Neural progenitor cell (in vitro differentiated cells): ENCODE data around the gene ZDHHC11. TPM values are rescaled to one million over a fixed set of nuclear protein-coding genes. Genes with fewer than 3 reads are reported as not detected.

ENCODE experiments used
- DNase-seq: peaks from one replicate; pipeline ENCODE4 v3.0.0-alpha.2; 2016; ENCODE audit warnings: low spot score
- H2AFZ ChIP-seq: fragments of 200-600 bp; sonication (generic); replicated peaks from 2 replicates; pipeline ENCODE4 v1.6.1; 2016; ENCODE audit warnings: antibody characterized with exemption
- H3F3A ChIP-seq: fragments of 200-600 bp; sonication (generic); 2 replicates; pipeline ENCODE4 v1.6.1; 2016; ENCODE audit warnings: antibody characterized with exemption, low read depth
- H3K27ac ChIP-seq: fragments of 200-600 bp; sonication (generic); 2 replicates; pipeline ENCODE4 v1.5.1; 2016; ENCODE audit warnings: mild to moderate bottlenecking
- H3K27me3 ChIP-seq: fragments of 200-600 bp; sonication (generic); 2 replicates; pipeline ENCODE4 v1.6.1; 2016; ENCODE audit warnings: mild to moderate bottlenecking, moderate library complexity
- H3K36me3 ChIP-seq: fragments of 200-600 bp; sonication (generic); 2 replicates; pipeline ENCODE4 v1.5.1; 2016
- H3K4me1 ChIP-seq: fragments of 200-600 bp; sonication (generic); 2 replicates; pipeline ENCODE4 v1.6.1; 2016; ENCODE audit warnings: mixed run types
- H3K4me2 ChIP-seq: fragments of 200-600 bp; sonication (generic); 2 replicates; pipeline ENCODE4 v1.6.1; 2016
- H3K4me3 ChIP-seq: fragments of 200-600 bp; sonication (generic); 2 replicates; pipeline ENCODE4 v1.5.1; 2016
- H3K79me2 ChIP-seq: fragments of 200-600 bp; sonication (generic); 2 replicates; pipeline ENCODE4 v1.6.1; 2016; ENCODE audit warnings: low read depth
- H3K9ac ChIP-seq: fragments of 200-600 bp; sonication (generic); 2 replicates; pipeline ENCODE4 v1.6.1; 2016
- H3K9me3 ChIP-seq: fragments of 200-600 bp; sonication (generic); 2 replicates; pipeline ENCODE4 v1.5.1; 2016; ENCODE audit warnings: low read depth
- H4K20me1 ChIP-seq: fragments of 200-600 bp; sonication (generic); 2 replicates; pipeline ENCODE4 v1.6.1; 2016; ENCODE audit warnings: low read depth
- H3K27ac Mint-ChIP-seq: 3 replicates; pipeline ENCODE4 v1.8.0; 2021; ENCODE audit warnings: mixed read lengths
- H3K27me3 Mint-ChIP-seq: 2 replicates; pipeline ENCODE4 v1.8.0; 2022; ENCODE audit warnings: low read depth, mild to moderate bottlenecking, inconsistent platforms, moderate library complexity, mixed read lengths; ENCODE audit not compliant: insufficient read depth
- H3K36me3 Mint-ChIP-seq: 3 replicates; pipeline ENCODE4 v1.8.0; 2021; ENCODE audit warnings: mixed read lengths
- H3K4me1 Mint-ChIP-seq: 3 replicates; pipeline ENCODE4 v1.8.0; 2021; ENCODE audit warnings: mixed read lengths
- H3K4me3 Mint-ChIP-seq: 3 replicates; pipeline ENCODE4 v1.8.0; 2021; ENCODE audit warnings: mild to moderate bottlenecking, moderate library complexity, mixed read lengths
- H3K9me3 Mint-ChIP-seq: 3 replicates; pipeline ENCODE4 v1.8.0; 2020; ENCODE audit warnings: mixed read lengths
- CTCF ChIP-seq: fragments of 200-600 bp; sonication (generic); IDR thresholded peaks from 2 replicates; pipeline ENCODE4 v1.5.1; 2017; ENCODE audit warnings: antibody characterized with exemption, mild to moderate bottlenecking
- EZH2 ChIP-seq: fragments of 200-600 bp; sonication (generic); IDR thresholded peaks from 2 replicates; pipeline ENCODE4 v1.6.1; 2017; ENCODE audit warnings: antibody characterized with exemption, mild to moderate bottlenecking, moderate library complexity
- EZH2phosphoT487 ChIP-seq: fragments of 200-600 bp; sonication (generic); IDR thresholded peaks from 2 replicates; pipeline ENCODE4 v1.6.1; 2017; ENCODE audit warnings: antibody characterized with exemption
- total RNA-seq: library from RNA; depleted of rRNA; stranded (reverse); fragments of >200 nt; gene quantifications from 2 replicates; pipeline ENCODE4 v1.2.3, GENCODE V29; 2015; ENCODE audit warnings: low replicate concordance

Gene ZDHHC11
- total RNA-seq, 1 donor from 2014 or later = 0.92 TPM

GRCh38 chr5:878125-878524 lies 27.3 kb upstream of the ZDHHC11 start:
- H3K4me3 Mint-ChIP-seq = no peak overlapping the region
- H2AFZ ChIP-seq = no peak overlapping the region
- no peaks in the 10 kb centered on the region for H3K9me3 Mint-ChIP-seq
- H3K36me3 Mint-ChIP-seq = peaks cover 39% of the 10 kb centered on the region
- H3K27me3 Mint-ChIP-seq = peaks cover 4% of the 10 kb centered on the region
- H3K27ac Mint-ChIP-seq = no peak overlapping the region
- no peaks in the 10 kb centered on the region for H3K4me1 Mint-ChIP-seq
- no peak overlapping the region for H3K27ac ChIP-seq
- H3K4me3 ChIP-seq = no peak overlapping the region
- H3K4me1 ChIP-seq = no peaks in the 10 kb centered on the region
- no peak for DNase-seq
- peaks cover 14% of the 10 kb centered on the region for H3K79me2 ChIP-seq
- H4K20me1 ChIP-seq = peaks cover 10% of the 10 kb centered on the region
- TF ChIP-seq EZH2 = no peak
- TF ChIP-seq EZH2phosphoT487 = no peak
- no peak for TF ChIP-seq CTCF
- no peaks in the 10 kb centered on the region for H3K27me3 ChIP-seq
- H3K9ac ChIP-seq = no peak overlapping the region
- no peaks in the 10 kb centered on the region for H3K36me3 ChIP-seq
- H3K9me3 ChIP-seq = no peaks in the 10 kb centered on the region
- no peak overlapping the region for H3K4me2 ChIP-seq
- H3F3A ChIP-seq = peaks cover 4% of the 10 kb centered on the region

GRCh38 chr5:876398-877365 lies 25.9 kb upstream of the ZDHHC11 start:
- no peak overlapping the region for H3K4me3 Mint-ChIP-seq
- Histone ChIP-seq H3K4me1 (no peaks in the 10 kb centered on the region), H3K4me3 (no peak overlapping the region), H3K79me2 (no peaks in the 10 kb centered on the region), H3K9me3 (no peaks in the 10 kb centered on the region), H3K4me2 (no peak overlapping the region), H3K9ac (no peak overlapping the region), H3K36me3 (no peaks in the 10 kb centered on the region), H2AFZ (no peak overlapping the region), H3K27me3 (no peaks in the 10 kb centered on the region), H3K27ac (no peak overlapping the region), H4K20me1 (peaks cover 5% of the 10 kb centered on the region), H3F3A (no peaks in the 10 kb centered on the region)
- H3K27me3 Mint-ChIP-seq = peaks cover 6% of the 10 kb centered on the region
- H3K9me3 Mint-ChIP-seq = no peaks in the 10 kb centered on the region
- H3K36me3 Mint-ChIP-seq = peaks cover 25% of the 10 kb centered on the region
- TF ChIP-seq CTCF = no peak
- no peak for TF ChIP-seq EZH2
- TF ChIP-seq EZH2phosphoT487 = no peak
- no peak for DNase-seq
- H3K4me1 Mint-ChIP-seq = no peaks in the 10 kb centered on the region
- H3K27ac Mint-ChIP-seq = no peak overlapping the region

- Mint-ChIP-seq H3K4me1 (no peaks in the 10 kb centered on the region), H3K9me3 (no peaks in the 10 kb centered on the region), H3K27me3 (peaks cover 4% of the 10 kb centered on the region), H3K36me3 (peaks cover 27% of the 10 kb centered on the region), H3K27ac (no peak overlapping the region), H3K4me3 (no peak overlapping the region)
- peaks cover 5% of the 10 kb centered on the region for H4K20me1 ChIP-seq
- no peak overlapping the region for H3K4me3 ChIP-seq
- H3K27me3 ChIP-seq = no peaks in the 10 kb centered on the region
- H3F3A ChIP-seq = no peaks in the 10 kb centered on the region
- H3K27ac ChIP-seq = no peak overlapping the region
- DNase-seq = no peak
- H2AFZ ChIP-seq = no peak overlapping the region
- no peaks in the 10 kb centered on the region for H3K79me2 ChIP-seq
- H3K4me1 ChIP-seq = no peaks in the 10 kb centered on the region
- no peak overlapping the region for H3K4me2 ChIP-seq
- no peaks in the 10 kb centered on the region for H3K9me3 ChIP-seq
- TF ChIP-seq EZH2phosphoT487 (no peak), CTCF (no peak), EZH2 (no peak)
- H3K9ac ChIP-seq = no peak overlapping the region
- H3K36me3 ChIP-seq = no peaks in the 10 kb centered on the region
Measured at GRCh38 chr5:875931-876330, 25.1 kb upstream of the ZDHHC11 start.
